Smooth muscle cell (in vitro differentiated cells): ENCODE results near the gene TMEM44. TPM values are rescaled to one million over a fixed set of nuclear protein-coding genes. Genes with fewer than 3 reads are reported as not detected.
A peak's percentile ranks its signal among the peaks of the same experiment; 100 is the strongest.

ENCODE experiments used
- DNase-seq: peaks from one replicate; lab custom pipeline; 2025; ENCODE audit not compliant: unreplicated experiment; lab: John Stamatoyannopoulos, UW
- H2AFZ ChIP-seq: fragments of 200-600 bp; sonication (generic); 2 replicates; pipeline ENCODE4 v1.6.0; 2016; ENCODE audit warnings: antibody characterized with exemption, low read depth, mild to moderate bottlenecking
- H3F3A ChIP-seq: fragments of 200-600 bp; sonication (generic); 2 replicates; pipeline ENCODE4 v1.6.0; 2017; ENCODE audit warnings: antibody characterized with exemption, low read depth
- H3K27ac ChIP-seq: fragments of 200-600 bp; sonication (generic); 2 replicates; pipeline ENCODE4 v1.5.1; 2016; ENCODE audit warnings: low read depth, mild to moderate bottlenecking
- H3K27me3 ChIP-seq: fragments of 200-600 bp; sonication (generic); 2 replicates; pipeline ENCODE4 v1.6.1; 2016; ENCODE audit warnings: low read depth, mild to moderate bottlenecking
- H3K36me3 ChIP-seq: fragments of 200-600 bp; sonication (generic); 2 replicates; pipeline ENCODE4 v1.5.1; 2016; ENCODE audit warnings: low read depth
- H3K4me1 ChIP-seq: fragments of 200-600 bp; sonication (generic); 2 replicates; pipeline ENCODE4 v1.5.1; 2016; ENCODE audit warnings: low read depth
- H3K4me2 ChIP-seq: fragments of 200-600 bp; sonication (generic); 2 replicates; pipeline ENCODE4 v1.6.0; 2016; ENCODE audit warnings: mild to moderate bottlenecking
- H3K4me3 ChIP-seq: fragments of 200-600 bp; sonication (generic); 2 replicates; pipeline ENCODE4 v1.5.1; 2016; ENCODE audit warnings: mild to moderate bottlenecking
- H3K79me2 ChIP-seq: fragments of 200-600 bp; sonication (generic); 2 replicates; pipeline ENCODE4 v1.6.0; 2016; ENCODE audit warnings: low read depth, mild to moderate bottlenecking
- H3K9ac ChIP-seq: fragments of 200-600 bp; sonication (generic); 2 replicates; pipeline ENCODE4 v1.6.0; 2016; ENCODE audit warnings: low read depth
- H3K9me3 ChIP-seq: fragments of 200-600 bp; sonication (generic); replicated peaks from 2 replicates; pipeline ENCODE4 v1.5.1; 2016; ENCODE audit warnings: low read depth
- H4K20me1 ChIP-seq: fragments of 200-600 bp; sonication (generic); 2 replicates; pipeline ENCODE4 v1.6.0; 2016; ENCODE audit warnings: low read depth
- WGBS: methylation state at CpG from one replicate; pipeline ENCODE4 v1.1.7; 2016; ENCODE audit warnings: low lambda C conversion rate; 5-methylcytosine and 5-hydroxymethylcytosine counted together
- polyA plus RNA-seq: library from polyadenylated mRNA; unstranded; fragments of >200 nt; fragmentation: Nextera tagmentation; extraction: Ambion mirVana; gene quantifications from 2 replicates; pipeline ENCODE4 v1.2.1, GENCODE V29; 2016
- total RNA-seq: library from RNA; depleted of rRNA; stranded (reverse); fragments of >200 nt; gene quantifications from 2 replicates; pipeline ENCODE4 v1.2.3, GENCODE V29; 2014
- TF ChIP-seq, protein P1 (sequence below): fragments of 200-600 bp; sonication (generic); IDR thresholded peaks from 2 replicates; pipeline ENCODE4 v1.5.1; 2017; ENCODE audit warnings: borderline replicate concordance, mild to moderate bottlenecking, antibody characterized with exemption; ENCODE audit not compliant: insufficient read depth, poor library complexity, severe bottlenecking

The TMEM44 gene, protein sequence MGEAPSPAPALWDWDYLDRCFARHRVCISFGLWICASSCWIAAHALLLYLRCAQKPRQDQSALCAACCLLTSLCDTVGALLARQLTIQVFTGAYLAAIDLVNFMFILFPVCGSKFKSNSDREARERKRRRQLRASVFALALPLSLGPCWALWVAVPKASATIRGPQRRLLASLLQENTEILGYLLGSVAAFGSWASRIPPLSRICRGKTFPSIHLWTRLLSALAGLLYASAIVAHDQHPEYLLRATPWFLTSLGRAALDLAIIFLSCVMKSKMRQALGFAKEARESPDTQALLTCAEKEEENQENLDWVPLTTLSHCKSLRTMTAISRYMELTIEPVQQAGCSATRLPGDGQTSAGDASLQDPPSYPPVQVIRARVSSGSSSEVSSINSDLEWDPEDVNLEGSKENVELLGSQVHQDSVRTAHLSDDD
- 4.2 and 12.7 TPM in 2 replicates for total RNA-seq
- 18.4 and 19.4 TPM in 2 replicates for polyA plus RNA-seq

DNA sequence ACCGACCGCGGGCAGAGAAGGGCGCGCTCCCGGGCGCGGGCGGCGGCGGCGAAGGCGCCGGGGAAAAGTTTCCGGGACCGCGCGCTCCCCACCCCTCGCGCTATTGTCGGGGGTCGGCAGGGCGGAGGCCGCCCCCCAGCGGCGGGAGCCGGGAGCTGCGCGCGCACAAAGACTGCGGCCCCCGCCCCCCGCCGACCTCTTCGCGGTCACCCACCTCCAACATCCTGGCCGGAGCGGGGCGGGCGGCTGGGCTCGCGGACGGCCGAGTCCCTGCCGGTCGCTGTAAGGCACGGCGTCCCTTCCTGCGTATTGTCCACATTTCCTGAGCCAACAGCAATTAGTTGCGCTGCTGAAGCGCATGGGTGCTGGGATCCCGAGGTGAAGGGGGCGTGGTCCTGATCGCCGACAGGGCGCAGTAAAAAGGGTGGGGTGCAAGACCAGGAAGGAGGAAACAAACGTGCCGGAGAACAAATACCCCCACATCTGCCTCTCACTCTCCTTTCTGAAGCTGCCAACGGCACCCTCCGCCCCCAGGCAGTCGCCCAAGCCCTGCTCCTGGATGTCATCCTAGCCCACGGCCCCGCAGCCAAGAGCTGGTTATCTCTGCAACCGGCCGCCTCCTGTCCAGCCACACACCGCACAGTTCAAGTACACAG lies at the start of gene TMEM44:
Gene TMEM44, minus strand, starts transcription at position 71 of the 656 bp plus-strand sequence. CDS start 204 bp downstream, outside the sequence.
- Histone ChIP-seq H2AFZ (peak within 1 kb of the TSS; percentile 93), H4K20me1 (no peaks in the 10 kb centered on the region), H3K4me3 (peak within 1 kb of the TSS; percentile 88), H3K36me3 (no peaks in the 10 kb centered on the region), H3K9ac (no peak within 1 kb of the TSS), H3F3A (peaks cover 5% of the 10 kb centered on the region), H3K9me3 (no peaks in the 10 kb centered on the region), H3K4me1 (no peaks in the 10 kb centered on the region), H3K4me2 (peak within 1 kb of the TSS; percentile 98), H3K27ac (peak within 1 kb of the TSS; percentile 31), H3K79me2 (no peaks in the 10 kb centered on the region), H3K27me3 (no peaks in the 10 kb centered on the region)
- DNase-seq = peak; percentile 41
- TF ChIP-seq, protein P1, sequence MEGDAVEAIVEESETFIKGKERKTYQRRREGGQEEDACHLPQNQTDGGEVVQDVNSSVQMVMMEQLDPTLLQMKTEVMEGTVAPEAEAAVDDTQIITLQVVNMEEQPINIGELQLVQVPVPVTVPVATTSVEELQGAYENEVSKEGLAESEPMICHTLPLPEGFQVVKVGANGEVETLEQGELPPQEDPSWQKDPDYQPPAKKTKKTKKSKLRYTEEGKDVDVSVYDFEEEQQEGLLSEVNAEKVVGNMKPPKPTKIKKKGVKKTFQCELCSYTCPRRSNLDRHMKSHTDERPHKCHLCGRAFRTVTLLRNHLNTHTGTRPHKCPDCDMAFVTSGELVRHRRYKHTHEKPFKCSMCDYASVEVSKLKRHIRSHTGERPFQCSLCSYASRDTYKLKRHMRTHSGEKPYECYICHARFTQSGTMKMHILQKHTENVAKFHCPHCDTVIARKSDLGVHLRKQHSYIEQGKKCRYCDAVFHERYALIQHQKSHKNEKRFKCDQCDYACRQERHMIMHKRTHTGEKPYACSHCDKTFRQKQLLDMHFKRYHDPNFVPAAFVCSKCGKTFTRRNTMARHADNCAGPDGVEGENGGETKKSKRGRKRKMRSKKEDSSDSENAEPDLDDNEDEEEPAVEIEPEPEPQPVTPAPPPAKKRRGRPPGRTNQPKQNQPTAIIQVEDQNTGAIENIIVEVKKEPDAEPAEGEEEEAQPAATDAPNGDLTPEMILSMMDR = peak; percentile 57
- 2% methylated on average over 46 of the region's 66 CpGs for WGBS

DNA sequence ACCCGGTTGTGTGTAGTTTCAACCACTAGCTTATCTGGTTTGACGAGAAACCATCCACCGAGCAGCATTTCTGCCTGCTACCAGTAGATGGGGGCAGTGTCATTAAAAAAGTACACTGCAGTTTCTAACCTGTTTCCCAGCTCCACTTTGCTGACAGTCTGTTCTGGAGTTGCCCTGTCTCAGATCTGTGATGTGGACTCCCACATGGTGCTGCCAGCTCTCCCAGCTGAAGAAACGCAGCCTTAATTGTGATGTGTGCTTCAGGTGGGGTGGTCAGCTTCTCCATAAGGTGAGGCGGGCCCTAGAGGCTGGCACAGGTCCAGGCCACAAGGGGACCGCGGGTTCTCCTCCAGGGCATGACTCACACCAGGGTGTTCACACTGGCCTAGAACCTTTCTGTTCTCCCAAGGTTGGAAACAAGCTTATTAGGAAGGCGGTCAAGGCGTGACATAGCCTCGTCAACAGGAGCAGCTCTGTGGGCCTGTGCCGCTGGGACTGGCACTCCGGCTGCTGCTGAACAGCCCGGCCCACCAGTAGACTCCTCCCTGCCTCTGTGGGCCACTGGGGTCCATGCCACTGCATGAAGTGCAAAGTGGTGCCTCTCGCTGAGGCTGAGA lies 49.6 kb upstream of the TMEM44 start:
- Histone ChIP-seq H3K9ac (no peak overlapping the region), H3K27me3 (no peaks in the 10 kb centered on the region), H3F3A (peaks cover 8% of the 10 kb centered on the region), H3K4me2 (peak overlapping the region; percentile 72), H3K4me3 (peak overlapping the region; percentile 9), H3K36me3 (no peaks in the 10 kb centered on the region), H3K27ac (peak overlapping the region; percentile 71), H3K4me1 (no peaks in the 10 kb centered on the region), H4K20me1 (peaks cover 17% of the 10 kb centered on the region), H3K79me2 (peaks cover 19% of the 10 kb centered on the region), H3K9me3 (no peaks in the 10 kb centered on the region), H2AFZ (no peak overlapping the region)
- 47% methylated on average over 14 of the region's 14 CpGs for WGBS
- TF ChIP-seq, protein P1 = peak; percentile 95
- DNase-seq = peak; percentile 35

DNA sequence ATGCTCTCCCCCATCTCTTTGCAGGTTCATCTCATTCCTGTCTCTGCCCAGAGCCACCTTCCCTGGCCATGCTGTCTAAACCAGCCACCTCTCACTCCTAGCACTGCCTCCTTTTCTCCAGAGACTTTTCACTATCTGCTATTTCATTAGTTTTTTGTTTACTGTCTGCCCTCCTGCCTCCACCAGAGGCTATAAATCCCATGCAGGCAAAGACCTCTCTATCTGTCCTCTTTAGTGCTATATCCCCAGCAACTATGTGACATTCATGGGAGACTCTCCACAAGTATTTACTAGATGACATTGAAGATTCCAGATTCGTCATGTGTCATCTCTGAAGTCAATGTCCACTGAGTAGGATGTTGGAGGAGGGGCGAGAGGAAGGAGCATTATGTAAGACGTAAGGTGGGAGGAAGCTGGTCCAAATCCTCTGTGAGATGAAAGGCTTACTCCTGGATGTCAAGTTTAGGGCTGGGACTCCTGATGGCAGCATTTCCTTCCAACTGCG lies 49.0 kb upstream of the TMEM44 start:
- Histone ChIP-seq H3F3A (peaks cover 8% of the 10 kb centered on the region), H3K9me3 (no peaks in the 10 kb centered on the region), H3K4me1 (no peaks in the 10 kb centered on the region), H3K9ac (no peak overlapping the region), H3K79me2 (peaks cover 14% of the 10 kb centered on the region), H4K20me1 (peaks cover 13% of the 10 kb centered on the region), H3K4me2 (peak overlapping the region; percentile 72), H3K4me3 (peak overlapping the region; percentile 9), H3K27ac (peak overlapping the region; percentile 51), H3K36me3 (no peaks in the 10 kb centered on the region), H3K27me3 (no peaks in the 10 kb centered on the region), H2AFZ (no peak overlapping the region)
- no peak for DNase-seq
- TF ChIP-seq, protein P1 = no peak
- 10% methylated on average over 4 of the region's 4 CpGs for WGBS
